Natural killer cell treated with Interleukin-12 subunit alpha and Interleukin-12 subunit beta and Interleukin-15 and Interleukin-18, amount 100 ng/mL, for 72 hours (primary cell): ENCODE measurements around the gene LMBR1. TPM values are rescaled to one million over a fixed set of nuclear protein-coding genes. Genes with fewer than 3 reads are reported as not detected.
"Not testable (repeated sequence)": the region's sequence is repeated elsewhere in the genome, so short reads cannot be mapped to it uniquely, and the experiment has no call there.

ENCODE experiments used
- ATAC-seq, 2 donors: fragments of 150-1000 bp; cut with Tn5 transposase in 1 of 2; sonication (Bioruptor Pico), chemical (Tn5 transposase) in 1 of 2; 2 replicates each; pipeline ENCODE4 v1.10.0; 2021
- DNase-seq: peaks from one replicate; pipeline ENCODE4 v3.0.0; 2022; ENCODE audit warnings: low spot score
- H3K27ac Mint-ChIP-seq, 2 donors: 1 replicate in 1 of 2; 2 replicates in 1 of 2; pipeline ENCODE4 v1.8.0; 2022; ENCODE audit warnings: mixed read lengths in 2 of 2, mild to moderate bottlenecking in 1 of 2, moderate library complexity in 1 of 2
- H3K27me3 Mint-ChIP-seq, 2 donors: 1 replicate in 1 of 2; 2 replicates in 1 of 2; pipeline ENCODE4 v1.8.0; 2022; ENCODE audit warnings: mixed read lengths in 2 of 2
- H3K36me3 Mint-ChIP-seq: one replicate; pipeline ENCODE4 v1.8.0; 2022; ENCODE audit warnings: mixed read lengths
- H3K4me1 Mint-ChIP-seq, 2 donors: 1 replicate in 1 of 2; 2 replicates in 1 of 2; pipeline ENCODE4 v1.8.0; 2022; ENCODE audit warnings: low read depth in 2 of 2, mixed read lengths in 2 of 2, mild to moderate bottlenecking in 1 of 2
- H3K4me3 Mint-ChIP-seq: one replicate; pipeline ENCODE4 v1.8.0; 2022; ENCODE audit warnings: mixed read lengths
- H3K9me3 Mint-ChIP-seq: 2 replicates; pipeline ENCODE4 v1.8.0; 2022; ENCODE audit warnings: mixed read lengths
- total RNA-seq, 2 donors: library from RNA; stranded (reverse); gene quantifications; one replicate each; pipeline ENCODE4 v1.2.3, GENCODE V29; 2022

LMBR1 gene
- total RNA-seq, 2 donors from 2014 or later, result 41.7 to 62.4 TPM

GRCh38 chr7:156895024-156895780, 2.2 kb upstream of the LMBR1 start:
- no peaks in the 10 kb centered on the region for H3K36me3 Mint-ChIP-seq
- H3K4me3 Mint-ChIP-seq, result peak overlapping the region; percentile 87
- no peaks in the 10 kb centered on the region for H3K9me3 Mint-ChIP-seq
- peak overlapping the region; percentile 53 to 76 for H3K27ac Mint-ChIP-seq
- DNase-seq (peak; percentile 73), ATAC-seq (peak; percentile 2 to 11)
- H3K4me1 Mint-ChIP-seq, result peaks cover 35 to 44% of the 10 kb centered on the region in 2 donors
- H3K27me3 Mint-ChIP-seq, result no peaks in the 10 kb centered on the region

- Mint-ChIP-seq H3K27ac (peak overlapping the region; percentile 85), H3K4me1 (peaks cover 32 to 37% of the 10 kb centered on the region in 2 donors), H3K36me3 (no peaks in the 10 kb centered on the region), H3K9me3 (no peaks in the 10 kb centered on the region), H3K4me3 (peak overlapping the region; percentile 94), H3K27me3 (no peaks in the 10 kb centered on the region)
- DNase-seq, result peak; percentile 77
- peak; percentile 39 to 60 for ATAC-seq
These were observed 742 bp downstream of the LMBR1 start for GRCh38 chr7:156892081-156892800.

DNA sequence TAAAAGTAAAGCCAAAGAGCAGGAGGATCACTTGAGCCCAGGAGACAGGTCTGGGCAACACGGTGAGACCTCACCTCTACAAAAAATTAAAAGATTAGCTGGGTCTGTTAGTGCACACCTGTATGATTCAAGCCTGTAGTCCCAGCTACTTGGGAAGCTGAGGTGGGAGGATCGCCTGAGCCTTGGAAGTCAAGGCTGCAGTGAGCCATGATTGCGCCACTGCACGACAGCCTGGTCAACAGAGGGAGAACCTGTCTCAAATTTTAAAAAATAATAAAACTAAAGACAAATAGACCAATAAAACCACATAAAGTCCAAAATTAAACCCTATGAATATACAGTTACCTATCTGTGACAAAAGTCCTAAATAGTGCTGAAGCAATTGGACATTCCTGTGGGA, 3.2 kb downstream of the LMBR1 start:
- Mint-ChIP-seq H3K36me3 (no peaks in the 10 kb centered on the region), H3K4me3 (no peak overlapping the region), H3K27me3 (no peaks in the 10 kb centered on the region), H3K27ac (no peak overlapping the region), H3K9me3 (no peaks in the 10 kb centered on the region), H3K4me1 (peaks cover 14% of the 10 kb centered on the region in 2 donors)
- ATAC-seq (no peak), DNase-seq (no peak)

- no peak for DNase-seq
- H3K4me1 Mint-ChIP-seq, result peaks cover 11 to 18% of the 10 kb centered on the region in 2 donors
These were observed 3.9 kb downstream of the LMBR1 start for GRCh38 chr7:156889089-156889488.

DNA sequence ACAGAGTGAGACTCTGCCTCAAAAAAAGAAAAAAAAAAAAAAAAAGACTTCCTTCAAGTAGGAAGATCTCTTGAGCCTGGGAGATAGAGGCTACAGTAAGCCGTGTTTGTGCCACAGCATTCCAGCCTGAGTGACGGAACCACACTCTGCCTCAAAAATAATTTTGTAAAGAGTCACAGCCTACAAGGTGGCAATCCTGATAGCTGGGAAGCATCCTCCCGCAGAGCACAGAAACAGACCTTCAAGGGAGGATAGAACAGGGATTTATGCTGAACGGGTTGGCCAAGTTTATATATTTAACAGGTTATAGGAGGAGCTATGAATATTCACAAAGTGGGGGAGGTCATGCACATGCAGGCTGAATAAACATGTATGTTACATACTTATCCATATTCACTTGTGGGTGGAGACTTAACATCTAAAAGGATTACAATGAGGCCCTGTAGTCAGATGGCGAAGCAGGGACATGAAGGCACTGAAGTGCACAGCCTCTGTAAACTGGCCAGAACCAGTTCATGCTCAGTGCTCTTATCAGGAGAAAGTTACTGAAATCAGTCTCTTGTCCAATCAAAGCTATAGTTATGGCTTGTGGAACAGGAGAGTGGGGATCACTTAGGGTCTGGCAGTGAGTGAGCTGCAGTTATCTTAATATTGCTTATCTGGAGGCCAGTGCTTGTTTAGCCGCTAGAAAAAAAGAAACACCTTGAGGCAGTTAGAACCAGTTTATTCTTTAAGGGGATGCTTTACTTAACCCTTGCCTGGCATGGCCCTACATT, 6.8 kb downstream of the LMBR1 start:
- ATAC-seq (no peak), DNase-seq (no peak)
- peaks cover 4% of the 10 kb centered on the region for H3K36me3 Mint-ChIP-seq
- no peak overlapping the region for H3K4me3 Mint-ChIP-seq
- peaks cover 16 to 26% of the 10 kb centered on the region in 2 donors for H3K4me1 Mint-ChIP-seq
- no peak overlapping the region for H3K27ac Mint-ChIP-seq
- H3K9me3 Mint-ChIP-seq, result no peaks in the 10 kb centered on the region
- H3K27me3 Mint-ChIP-seq, result no peaks in the 10 kb centered on the region

More at GRCh38 chr7:156889089-156889488, 3.9 kb downstream of the LMBR1 start:
- H3K9me3 Mint-ChIP-seq, result no peaks in the 10 kb centered on the region
- H3K4me3 Mint-ChIP-seq, result no peak overlapping the region
- H3K27ac Mint-ChIP-seq, result no peak overlapping the region
- no peak for ATAC-seq
- H3K36me3 Mint-ChIP-seq, result no peaks in the 10 kb centered on the region
- no peaks in the 10 kb centered on the region for H3K27me3 Mint-ChIP-seq

DNA sequence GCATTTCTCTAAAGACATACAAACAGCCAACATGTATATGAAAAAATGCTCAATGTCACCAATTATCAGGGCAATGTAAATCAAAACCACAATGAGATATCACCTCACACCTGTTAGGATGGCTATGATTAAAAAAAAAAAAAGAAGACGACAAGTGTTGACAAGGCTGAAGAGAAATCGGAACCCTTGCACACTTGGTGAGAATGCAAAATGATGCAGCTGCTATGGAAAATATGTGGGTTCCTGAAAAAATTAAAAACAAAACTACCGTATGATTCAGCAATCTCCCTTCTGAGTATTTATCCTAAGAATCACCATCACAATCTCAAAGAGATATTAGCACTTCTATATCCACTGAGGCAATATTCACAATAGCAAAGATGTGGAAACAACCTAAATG, 11.3 kb downstream of the LMBR1 start:
- H3K27ac Mint-ChIP-seq, result no peak overlapping the region
- peak in 1 of 2 donors; percentile 24 for ATAC-seq
- no peak overlapping the region for H3K4me3 Mint-ChIP-seq

DNA sequence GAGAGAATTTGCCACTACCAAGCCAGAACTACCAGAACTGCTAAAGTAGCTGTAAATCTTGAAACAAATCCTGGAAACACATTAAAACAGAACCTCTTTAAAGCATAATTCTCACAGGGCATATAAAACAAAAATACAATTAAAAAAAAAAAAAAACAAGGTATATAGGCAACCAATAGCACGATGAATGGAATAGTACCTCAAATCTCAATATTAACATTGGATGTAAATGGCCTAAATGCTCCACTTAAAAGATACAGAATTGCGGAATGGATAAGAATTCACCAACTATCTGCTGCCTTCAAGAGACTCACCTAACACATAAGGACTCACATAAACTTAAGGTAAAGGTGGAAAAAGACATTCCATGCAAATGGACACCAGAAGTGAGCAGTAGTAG, 17.2 kb downstream of the LMBR1 start:
- DNase-seq (no peak), ATAC-seq (no peak)
- Mint-ChIP-seq H3K27ac (peak overlapping the region; percentile 64 to 88), H3K9me3 (peaks cover 3% of the 10 kb centered on the region), H3K36me3 (peaks cover 30% of the 10 kb centered on the region), H3K27me3 (no peaks in the 10 kb centered on the region), H3K4me1 (peaks cover 29 to 39% of the 10 kb centered on the region in 2 donors), H3K4me3 (peak overlapping the region; percentile 73)

More for the DNA sequence above, 11.3 kb downstream of the LMBR1 start:
- Mint-ChIP-seq H3K27me3 (no peaks in the 10 kb centered on the region), H3K36me3 (peaks cover 18% of the 10 kb centered on the region), H3K4me1 (peaks cover 35 to 39% of the 10 kb centered on the region in 2 donors), H3K9me3 (no peaks in the 10 kb centered on the region)
- no peak for DNase-seq

DNA sequence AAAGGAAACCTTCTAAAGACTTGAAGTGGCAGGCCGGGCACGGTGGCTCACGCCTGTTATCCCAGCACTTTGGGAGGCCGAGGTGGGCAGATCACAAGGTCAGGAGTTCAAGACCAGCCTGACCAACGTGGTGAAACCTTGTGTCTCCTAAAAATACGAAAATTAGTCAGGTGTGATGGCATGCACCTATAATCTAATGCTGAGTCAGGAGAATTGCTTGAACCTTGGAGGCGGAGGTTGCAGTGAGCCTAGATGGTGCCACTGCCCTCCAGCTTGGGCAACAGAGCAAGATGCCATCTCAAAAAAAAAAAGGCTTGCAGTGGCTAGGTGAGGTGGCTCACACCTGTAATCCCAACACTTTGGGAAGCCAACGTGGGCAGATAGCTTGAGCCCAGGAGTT, 24.6 kb downstream of the LMBR1 start:
- H3K27me3 Mint-ChIP-seq, H3K9me3 Mint-ChIP-seq, DNase-seq, H3K36me3 Mint-ChIP-seq, H3K4me3 Mint-ChIP-seq, H3K27ac Mint-ChIP-seq, ATAC-seq: not testable (repeated sequence)
- peaks cover 12 to 13% of the 10 kb centered on the region in 2 donors for H3K4me1 Mint-ChIP-seq

DNA sequence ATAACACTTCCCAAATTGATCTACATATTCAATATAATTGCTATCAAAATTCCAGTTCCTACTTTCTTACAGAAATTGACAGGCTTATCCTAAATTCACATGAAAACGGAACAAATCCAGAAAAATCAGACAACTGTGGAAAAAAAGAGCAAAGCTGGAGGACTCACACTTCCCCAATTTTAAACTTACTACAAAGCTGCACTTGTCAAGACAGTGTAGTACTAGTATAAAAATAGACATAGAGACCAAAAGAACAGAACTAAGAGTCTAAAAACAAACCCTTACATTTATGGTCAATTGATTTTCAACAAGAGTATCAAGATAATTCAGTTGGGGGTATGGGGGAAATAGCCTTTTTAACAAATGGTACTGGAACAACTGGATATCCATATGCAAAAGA, 27.5 kb downstream of the LMBR1 start:
- H3K27me3 Mint-ChIP-seq, result no peaks in the 10 kb centered on the region
- H3K27ac Mint-ChIP-seq, result no peak overlapping the region
- H3K4me1 Mint-ChIP-seq, result peaks cover 4 to 7% of the 10 kb centered on the region in 2 donors
- H3K9me3 Mint-ChIP-seq, result peaks cover 5% of the 10 kb centered on the region
- H3K4me3 Mint-ChIP-seq, result no peak overlapping the region
- no peak for ATAC-seq
- H3K36me3 Mint-ChIP-seq, result peaks cover 9% of the 10 kb centered on the region
- DNase-seq, result no peak

DNA sequence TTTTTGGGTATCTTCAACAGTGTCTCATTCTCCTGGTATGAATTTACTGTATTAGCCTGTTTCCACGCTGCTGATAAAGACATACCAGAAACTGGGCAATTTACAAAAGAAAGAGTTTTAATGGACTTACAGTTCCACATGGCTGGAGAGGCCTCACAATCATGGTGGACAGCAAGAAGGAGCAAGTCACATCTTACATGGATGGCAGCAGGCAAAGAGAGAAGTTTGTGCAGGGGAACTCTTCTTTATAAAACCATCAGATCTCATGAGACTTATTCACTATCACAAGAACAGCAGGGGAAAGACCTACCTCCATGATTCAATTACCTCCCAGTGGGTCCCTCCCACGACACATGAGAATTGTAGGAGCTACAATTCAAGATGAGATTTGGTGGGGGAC, 31.0 kb downstream of the LMBR1 start:
- not testable (repeated sequence) for H3K27ac Mint-ChIP-seq, H3K4me3 Mint-ChIP-seq, H3K27me3 Mint-ChIP-seq, H3K4me1 Mint-ChIP-seq, ATAC-seq, DNase-seq
- H3K9me3 Mint-ChIP-seq, result peaks cover 12% of the 10 kb centered on the region
- H3K36me3 Mint-ChIP-seq, result peaks cover 32% of the 10 kb centered on the region

- Mint-ChIP-seq H3K36me3 (peaks cover 40% of the 10 kb centered on the region), H3K4me1 (peaks cover 6 to 9% of the 10 kb centered on the region in 2 donors), H3K9me3 (peaks cover 12% of the 10 kb centered on the region), H3K27me3 (no peaks in the 10 kb centered on the region), H3K27ac (no peak overlapping the region), H3K4me3 (no peak overlapping the region)
- DNase-seq (no peak), ATAC-seq (no peak)
These were observed 31.8 kb downstream of the LMBR1 start for GRCh38 chr7:156861212-156861611.

- Mint-ChIP-seq H3K4me1 (peaks cover 6 to 11% of the 10 kb centered on the region in 2 donors), H3K9me3 (peaks cover 16% of the 10 kb centered on the region), H3K36me3 (peaks cover 46% of the 10 kb centered on the region)
- not testable (repeated sequence) for H3K27me3 Mint-ChIP-seq, H3K27ac Mint-ChIP-seq, H3K4me3 Mint-ChIP-seq, DNase-seq, ATAC-seq
These were observed 32.9 kb downstream of the LMBR1 start for GRCh38 chr7:156860099-156860498.

- ATAC-seq (no peak), DNase-seq (no peak)
- Mint-ChIP-seq H3K9me3 (peaks cover 20% of the 10 kb centered on the region), H3K27me3 (no peaks in the 10 kb centered on the region), H3K4me1 (peaks cover 6 to 14% of the 10 kb centered on the region in 2 donors), H3K27ac (no peak overlapping the region), H3K36me3 (peaks cover 59% of the 10 kb centered on the region), H3K4me3 (no peak overlapping the region)
These were observed 34.5 kb downstream of the LMBR1 start for GRCh38 chr7:156858523-156858922.
